SW 1271 (cell line): ENCODE data around the gene CCDC183.
"Not testable (repeated sequence)": the region's sequence is repeated elsewhere in the genome, so short reads cannot be mapped to it uniquely, and the experiment has no call there.

Source experiments
- DNase-seq, 2 experiments: peaks; one replicate each; lab custom pipeline; 2025; lab: John Stamatoyannopoulos, UW

Gene CCDC183

GRCh38 chr9:136799854-136800657 lies 3.9 kb downstream of the CCDC183 start:
- DNase-seq, result peak; percentile 75 to 85

- no peak for DNase-seq
These were observed 6.2 kb downstream of the CCDC183 start for GRCh38 chr9:136802321-136802720.

- not testable (repeated sequence) for DNase-seq
These were observed 6.9 kb downstream of the CCDC183 start for GRCh38 chr9:136803009-136803550.

GRCh38 chr9:136803551-136804508 lies 7.7 kb downstream of the CCDC183 start:
- no peak for DNase-seq

GRCh38 chr9:136804509-136805206 lies 8.5 kb downstream of the CCDC183 start:
- no peak for DNase-seq

- DNase-seq, result no peak
These were observed 9.1 kb downstream of the CCDC183 start for GRCh38 chr9:136805207-136805740.

- no peak for DNase-seq
These were observed 9.9 kb downstream of the CCDC183 start for GRCh38 chr9:136806067-136806466.

- DNase-seq, result no peak
These were observed 10.6 kb downstream of the CCDC183 start for GRCh38 chr9:136806631-136807201.

- peak; percentile 59 to 66 for DNase-seq
These were observed 11.3 kb downstream of the CCDC183 start, which contains the start of gene RABL6 for GRCh38 chr9:136807281-136808074. Gene RABL6, plus strand, starts transcription at chr9:136807948. Its CDS starts 249 bp downstream, at chr9:136808197.

- no peak for DNase-seq
These were observed 12.1 kb downstream of the CCDC183 start for GRCh38 chr9:136808075-136808805.

GRCh38 chr9:136808806-136809158 lies 12.6 kb downstream of the CCDC183 start:
- DNase-seq, result no peak

- DNase-seq, result no peak
These were observed 18.7 kb downstream of the CCDC183 start for GRCh38 chr9:136814725-136815421.

- DNase-seq, result no peak
These were observed 19.3 kb downstream of the CCDC183 start for GRCh38 chr9:136815422-136815782.

GRCh38 chr9:136820971-136821825 lies 25.1 kb downstream of the CCDC183 start:
- DNase-seq, result no peak

- DNase-seq, result no peak
These were observed 25.8 kb downstream of the CCDC183 start for GRCh38 chr9:136821826-136822544.

- no peak for DNase-seq
These were observed 27.3 kb downstream of the CCDC183 start for GRCh38 chr9:136823136-136824046.
